ENCODE measurements around the gene TEX101.
"Not testable (repeated sequence)": the region's sequence is repeated elsewhere in the genome, so short reads cannot be mapped to it uniquely, and the experiment has no call there.

The TEX101 gene

GRCh38 chr19:43414554-43414953, at the start of gene TEX101:
Gene TEX101, plus strand, starts transcription at chr19:43414890. Its CDS starts 1,030 bp downstream, at chr19:43415920.
- no peak for DNase-seq

GRCh38 chr19:43365677-43366076, 49.0 kb upstream of the TEX101 start:
- DNase-seq, result not testable (repeated sequence)

GRCh38 chr19:43367822-43368221, 46.9 kb upstream of the TEX101 start:
- no peak for DNase-seq

- not testable (repeated sequence) for DNase-seq
Measured at GRCh38 chr19:43368897-43369296, 45.8 kb upstream of the TEX101 start.

- no peak for DNase-seq
Measured at GRCh38 chr19:43371909-43372308, 42.8 kb upstream of the TEX101 start.

GRCh38 chr19:43372462-43372861, 42.2 kb upstream of the TEX101 start:
- no peak for DNase-seq

GRCh38 chr19:43377624-43378023, 37.1 kb upstream of the TEX101 start:
- DNase-seq, result not testable (repeated sequence)

GRCh38 chr19:43380008-43380407, 34.7 kb upstream of the TEX101 start:
- no peak for DNase-seq

- DNase-seq, result no peak
Measured at GRCh38 chr19:43380771-43381386, 33.8 kb upstream of the TEX101 start.

GRCh38 chr19:43382586-43383216, 32.0 kb upstream of the TEX101 start:
- not testable (repeated sequence) for DNase-seq

- DNase-seq, result not testable (repeated sequence)
Measured at GRCh38 chr19:43383254-43383653, 31.4 kb upstream of the TEX101 start.

GRCh38 chr19:43383759-43384158, 30.9 kb upstream of the TEX101 start:
- DNase-seq, result not testable (repeated sequence)

GRCh38 chr19:43390903-43391551, 23.7 kb upstream of the TEX101 start:
- peak; percentile 12 for DNase-seq

- not testable (repeated sequence) for DNase-seq
Measured at GRCh38 chr19:43391552-43391935, 23.1 kb upstream of the TEX101 start.

GRCh38 chr19:43393501-43393900, 21.2 kb upstream of the TEX101 start:
- DNase-seq, result not testable (repeated sequence)

- DNase-seq, result no peak
Measured at GRCh38 chr19:43395561-43395960, 19.1 kb upstream of the TEX101 start.

- no peak for DNase-seq
Measured at GRCh38 chr19:43406297-43406696, 8.4 kb upstream of the TEX101 start.

- DNase-seq, result no peak
Measured at GRCh38 chr19:43407416-43408005, 7.2 kb upstream of the TEX101 start.

- DNase-seq, result no peak
Measured at GRCh38 chr19:43408043-43408442, 6.6 kb upstream of the TEX101 start.

- DNase-seq, result no peak
Measured at GRCh38 chr19:43409415-43409814, 5.3 kb upstream of the TEX101 start.

GRCh38 chr19:43412441-43412840, 2.2 kb upstream of the TEX101 start:
- DNase-seq, result no peak

GRCh38 chr19:43416951-43417623, 2.4 kb downstream of the TEX101 start:
- no peak for DNase-seq

GRCh38 chr19:43420954-43421353, 6.3 kb downstream of the TEX101 start:
- DNase-seq, result no peak
